ENCODE measurements around the gene MTMR1. TPM values are rescaled to one million over a fixed set of nuclear protein-coding genes. Genes with fewer than 3 reads are reported as not detected.

Gene MTMR1
- total RNA-seq, 1 donor from 2014 or later: 13.3 TPM

GRCh38 chrX:150731795-150732194, 38.6 kb downstream of the MTMR1 start:
- no peak for TF ChIP-seq CTCF (IDR thresholded peaks at IDR 0.05; ENCODE audit: unreplicated experiment)
- no peak for DNase-seq (ENCODE audit: low spot score)
- no peak overlapping the region for H3K4me3 Mint-ChIP-seq (ENCODE audit: unreplicated experiment)
- H3K9me3 Mint-ChIP-seq (ENCODE audit: unreplicated experiment): no peaks in the 10 kb centered on the region
- H3K36me3 Mint-ChIP-seq (ENCODE audit: low read depth, unreplicated experiment): peaks cover 6% of the 10 kb centered on the region
- peaks cover 2% of the 10 kb centered on the region for H3K4me1 Mint-ChIP-seq (ENCODE audit: unreplicated experiment)
- no peak overlapping the region for H3K27ac Mint-ChIP-seq (ENCODE audit: unreplicated experiment)
- H3K27me3 Mint-ChIP-seq (ENCODE audit: unreplicated experiment): peaks cover 3% of the 10 kb centered on the region

- no peak for TF ChIP-seq CTCF (IDR thresholded peaks at IDR 0.05; ENCODE audit: unreplicated experiment)
- Mint-ChIP-seq H3K4me3 (ENCODE audit: unreplicated experiment) (no peak overlapping the region), H3K27me3 (ENCODE audit: unreplicated experiment) (peaks cover 4% of the 10 kb centered on the region), H3K4me1 (ENCODE audit: unreplicated experiment) (no peaks in the 10 kb centered on the region), H3K36me3 (ENCODE audit: low read depth, unreplicated experiment) (peaks cover 15% of the 10 kb centered on the region), H3K27ac (ENCODE audit: unreplicated experiment) (no peak overlapping the region), H3K9me3 (ENCODE audit: unreplicated experiment) (no peaks in the 10 kb centered on the region)
- no peak for DNase-seq (ENCODE audit: low spot score)
These were observed 43.3 kb downstream of the MTMR1 start for GRCh38 chrX:150736475-150736874.

GRCh38 chrX:150752124-150752523, 58.9 kb downstream of the MTMR1 start:
- Mint-ChIP-seq H3K4me3 (ENCODE audit: unreplicated experiment) (no peak overlapping the region), H3K36me3 (ENCODE audit: low read depth, unreplicated experiment) (no peaks in the 10 kb centered on the region), H3K27ac (ENCODE audit: unreplicated experiment) (no peak overlapping the region), H3K4me1 (ENCODE audit: unreplicated experiment) (no peaks in the 10 kb centered on the region), H3K27me3 (ENCODE audit: unreplicated experiment) (no peaks in the 10 kb centered on the region), H3K9me3 (ENCODE audit: unreplicated experiment) (no peaks in the 10 kb centered on the region)
- no peak for TF ChIP-seq CTCF (IDR thresholded peaks at IDR 0.05; ENCODE audit: unreplicated experiment)
- DNase-seq (ENCODE audit: low spot score): no peak

DNA sequence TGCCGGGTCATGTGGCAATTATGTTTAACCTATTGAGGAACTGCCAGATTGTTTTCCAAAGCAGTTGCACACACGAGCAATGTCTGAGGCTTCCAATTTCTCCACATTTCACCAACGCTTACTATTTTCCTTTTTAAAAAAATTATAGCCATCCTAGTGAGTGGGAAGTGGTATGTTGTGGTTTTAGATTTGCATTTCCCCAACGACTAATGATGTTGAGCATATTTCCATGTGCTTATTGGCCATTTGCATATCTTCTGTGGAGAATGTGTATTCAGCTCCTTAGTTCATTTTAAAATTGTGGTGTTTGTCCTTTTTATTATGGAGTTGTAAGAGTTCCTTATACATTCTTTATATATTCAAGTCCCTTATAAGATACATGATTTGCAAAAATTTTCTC, 60.2 kb downstream of the MTMR1 start:
- Mint-ChIP-seq H3K36me3 (ENCODE audit: low read depth, unreplicated experiment) (no peaks in the 10 kb centered on the region), H3K27ac (ENCODE audit: unreplicated experiment) (no peak overlapping the region), H3K4me3 (ENCODE audit: unreplicated experiment) (no peak overlapping the region), H3K9me3 (ENCODE audit: unreplicated experiment) (no peaks in the 10 kb centered on the region), H3K27me3 (ENCODE audit: unreplicated experiment) (peaks cover 2% of the 10 kb centered on the region), H3K4me1 (ENCODE audit: unreplicated experiment) (no peaks in the 10 kb centered on the region)
- no peak for TF ChIP-seq CTCF (IDR thresholded peaks at IDR 0.05; ENCODE audit: unreplicated experiment)
- no peak for DNase-seq (ENCODE audit: low spot score)

- DNase-seq (ENCODE audit: low spot score): no peak
- Mint-ChIP-seq H3K36me3 (ENCODE audit: low read depth, unreplicated experiment) (peaks cover 3% of the 10 kb centered on the region), H3K4me3 (ENCODE audit: unreplicated experiment) (no peak overlapping the region), H3K27me3 (ENCODE audit: unreplicated experiment) (peaks cover 2% of the 10 kb centered on the region), H3K27ac (ENCODE audit: unreplicated experiment) (no peak overlapping the region), H3K4me1 (ENCODE audit: unreplicated experiment) (no peaks in the 10 kb centered on the region), H3K9me3 (ENCODE audit: unreplicated experiment) (no peaks in the 10 kb centered on the region)
- TF ChIP-seq CTCF (IDR thresholded peaks at IDR 0.05; ENCODE audit: unreplicated experiment): no peak
These were observed 60.8 kb downstream of the MTMR1 start for GRCh38 chrX:150753968-150754367.

Measured in endothelial cell (in vitro differentiated cells).